Measurements from ENCODE around the gene IMP4.
A peak's percentile ranks its signal among the peaks of the same experiment; 100 is the strongest.

IMP4 gene

GRCh38 chr2:130338793-130339345 is 3.8 kb upstream of the IMP4 start:
- TF ChIP-seq CTCF (IDR thresholded peaks at IDR 0.05; ENCODE audit: unreplicated experiment in 3 of 3), result no peak
- Mint-ChIP-seq H3K9me3 (no peaks in the 10 kb centered on the region), H3K27me3 (ENCODE audit: low read depth) (peaks cover 8% of the 10 kb centered on the region), H3K4me3 (peak overlapping the region in 2 of 3 experiments; percentile 60 to 62), H3K36me3 (ENCODE audit: low read depth) (peaks cover 17% of the 10 kb centered on the region), H3K4me1 (peaks cover 27% of the 10 kb centered on the region), H3K27ac (no peak overlapping the region)

DNA sequence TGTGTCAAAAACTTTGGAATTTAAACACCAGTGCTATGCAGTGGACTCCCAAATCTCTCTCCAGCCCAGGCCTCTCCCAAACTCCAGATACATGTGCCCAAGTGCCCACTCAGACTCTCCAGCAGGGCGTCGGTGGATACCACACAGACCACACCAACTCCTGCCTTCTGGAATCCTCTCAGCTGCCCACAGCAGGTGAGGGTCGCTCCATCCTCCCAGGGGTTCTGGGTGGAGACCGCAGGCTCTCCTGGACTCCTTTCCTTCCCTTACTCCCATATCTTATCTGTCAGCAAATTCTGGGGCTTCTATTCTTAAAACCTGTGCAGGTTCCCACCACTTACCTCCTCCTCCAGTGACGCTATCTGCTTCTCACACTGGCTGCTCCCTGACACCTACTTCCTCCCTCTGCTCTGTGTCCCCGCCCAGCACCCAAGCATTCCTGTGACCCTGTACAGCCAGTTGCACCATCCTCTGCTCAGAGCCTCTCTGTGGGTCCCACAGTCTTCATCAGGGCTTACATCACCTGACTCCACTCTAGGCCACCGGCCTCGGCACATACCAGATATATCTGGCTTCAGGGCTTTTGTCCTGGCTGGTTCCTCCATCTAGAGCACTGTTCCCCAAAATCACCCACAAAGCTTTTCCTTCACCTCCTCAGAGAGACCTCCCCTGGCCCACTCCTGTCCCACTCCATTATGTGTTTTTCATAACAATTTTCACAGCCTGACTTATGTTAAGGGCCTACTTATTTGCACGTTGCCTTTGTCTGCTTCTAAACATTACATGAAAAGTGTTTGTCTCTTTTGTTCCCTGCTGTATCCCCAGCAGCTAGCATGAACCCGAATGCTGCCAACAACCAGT is 2.6 kb upstream of the IMP4 start:
- TF ChIP-seq CTCF (IDR thresholded peaks at IDR 0.05; ENCODE audit: unreplicated experiment in 3 of 3), result no peak
- peaks cover 27% of the 10 kb centered on the region for H3K4me1 Mint-ChIP-seq
- peaks cover 22% of the 10 kb centered on the region for H3K36me3 Mint-ChIP-seq (ENCODE audit: low read depth)
- H3K27me3 Mint-ChIP-seq (ENCODE audit: low read depth), result peaks cover 8% of the 10 kb centered on the region
- H3K27ac Mint-ChIP-seq, result peak overlapping the region in 1 of 3 experiments; percentile 38
- H3K4me3 Mint-ChIP-seq, result peak overlapping the region; percentile 16 to 99 (median 62)
- no peaks in the 10 kb centered on the region for H3K9me3 Mint-ChIP-seq

DNA sequence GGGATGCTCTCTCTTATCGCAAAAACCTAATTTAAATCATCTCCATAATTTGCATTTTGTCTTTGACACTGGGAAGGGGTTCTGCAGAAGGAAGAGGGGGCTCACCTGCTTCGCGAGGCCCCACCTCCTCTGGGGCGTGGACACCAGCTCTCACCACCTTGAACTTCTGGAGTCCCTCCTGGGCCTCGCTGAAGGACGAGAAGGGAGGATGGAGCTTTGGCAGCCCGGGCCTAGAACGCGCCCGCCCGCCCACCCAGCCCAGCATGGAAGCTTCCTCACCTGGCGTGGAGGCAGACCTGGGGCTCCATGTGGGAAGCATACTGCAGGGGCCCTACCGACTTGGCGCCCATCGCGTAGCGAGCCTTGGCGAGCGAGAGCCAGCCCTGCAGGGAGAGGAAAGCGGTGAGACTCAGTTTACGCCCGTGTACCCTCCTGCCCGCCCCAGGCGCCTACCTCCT is 1.1 kb upstream of the IMP4 start:
- peak overlapping the region; percentile 97 to 99 (median 99) for H3K27ac Mint-ChIP-seq
- peaks cover 36% of the 10 kb centered on the region for H3K36me3 Mint-ChIP-seq (ENCODE audit: low read depth)
- no peaks in the 10 kb centered on the region for H3K9me3 Mint-ChIP-seq
- peaks cover 8% of the 10 kb centered on the region for H3K27me3 Mint-ChIP-seq (ENCODE audit: low read depth)
- peak overlapping the region; percentile 97 to 100 (median 99) for H3K4me3 Mint-ChIP-seq
- H3K4me1 Mint-ChIP-seq, result peaks cover 27% of the 10 kb centered on the region
- TF ChIP-seq CTCF (IDR thresholded peaks at IDR 0.05; ENCODE audit: unreplicated experiment in 3 of 3), result no peak

- Mint-ChIP-seq H3K4me1 (peaks cover 23% of the 10 kb centered on the region), H3K27ac (peak overlapping the region; percentile 97 to 99 (median 99))
- no peak for TF ChIP-seq CTCF (IDR thresholded peaks at IDR 0.05; ENCODE audit: unreplicated experiment in 3 of 3)
Measured at GRCh38 chr2:130342020-130342532, 621 bp upstream of the IMP4 start.

DNA sequence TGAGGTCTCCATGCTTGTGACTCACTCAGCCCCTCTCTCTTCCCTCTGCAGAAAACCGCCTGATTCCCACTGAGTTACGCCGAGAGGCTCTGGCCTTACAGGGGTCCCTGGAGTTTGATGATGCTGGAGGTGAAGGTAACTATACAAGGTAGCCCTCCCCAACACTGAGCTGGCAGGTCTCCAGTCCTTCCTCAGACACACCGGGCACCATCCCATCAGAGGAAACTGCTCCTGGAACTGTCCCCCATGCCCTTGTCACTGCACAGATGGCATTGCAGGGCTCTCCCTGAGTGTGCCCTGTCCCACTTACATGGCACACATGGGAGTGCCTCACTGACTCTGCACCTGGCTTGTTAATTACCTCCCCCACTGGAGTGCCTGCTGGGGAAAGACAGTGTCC is 1.9 kb downstream of the IMP4 start:
- TF ChIP-seq CTCF (IDR thresholded peaks at IDR 0.05; ENCODE audit: unreplicated experiment in 3 of 3), result no peak
- no peaks in the 10 kb centered on the region for H3K9me3 Mint-ChIP-seq
- peaks cover 59% of the 10 kb centered on the region for H3K36me3 Mint-ChIP-seq (ENCODE audit: low read depth)
- H3K4me1 Mint-ChIP-seq, result peaks cover 15% of the 10 kb centered on the region
- H3K27ac Mint-ChIP-seq, result no peak overlapping the region
- H3K4me3 Mint-ChIP-seq, result peak overlapping the region; percentile 79 to 100 (median 99)
- no peaks in the 10 kb centered on the region for H3K27me3 Mint-ChIP-seq (ENCODE audit: low read depth)

More at GRCh38 chr2:130342020-130342532, 621 bp upstream of the IMP4 start:
- H3K36me3 Mint-ChIP-seq (ENCODE audit: low read depth), result peaks cover 41% of the 10 kb centered on the region
- H3K4me3 Mint-ChIP-seq, result peak overlapping the region; percentile 97 to 100 (median 99)
- no peaks in the 10 kb centered on the region for H3K9me3 Mint-ChIP-seq
- peaks cover 4% of the 10 kb centered on the region for H3K27me3 Mint-ChIP-seq (ENCODE audit: low read depth)

Measured in nephron (organoid).